Parathyroid adenoma (tissue), 2 donors: ENCODE measurements around the gene SIPA1L3.

ENCODE experiments used
- H2AFZ ChIP-seq: fragments of 300-600 bp; sonication (generic); one replicate; pipeline ENCODE4 v1.7.0; 2017; ENCODE audit warnings: antibody characterized with exemption, mild to moderate bottlenecking
- H3K27ac ChIP-seq: fragments of 300-600 bp; sonication (generic); one replicate; pipeline ENCODE4 v1.7.0; 2017
- H3K27me3 ChIP-seq: fragments of 300-600 bp; sonication (generic); one replicate; pipeline ENCODE4 v1.7.0; 2017; ENCODE audit warnings: low read length; ENCODE audit not compliant: control insufficient read depth, insufficient read depth
- H3K36me3 ChIP-seq: fragments of 300-600 bp; sonication (generic); one replicate; pipeline ENCODE4 v1.7.0; 2017; ENCODE audit warnings: low read length; ENCODE audit not compliant: control insufficient read depth, insufficient read depth
- H3K4me1 ChIP-seq: fragments of 300-600 bp; sonication (generic); one replicate; pipeline ENCODE4 v1.7.0; 2017; ENCODE audit warnings: control low read depth
- H3K4me2 ChIP-seq: fragments of 300-600 bp; sonication (generic); one replicate; pipeline ENCODE4 v1.7.0; 2017; ENCODE audit warnings: low read length
- H3K4me3 ChIP-seq: fragments of 300-600 bp; sonication (generic); one replicate; pipeline ENCODE4 v1.7.0; 2017; ENCODE audit warnings: low read depth, low read length
- H3K79me2 ChIP-seq: fragments of 300-600 bp; sonication (generic); one replicate; pipeline ENCODE4 v1.7.0; 2017; ENCODE audit warnings: control low read depth
- H3K9ac ChIP-seq: fragments of 300-600 bp; sonication (generic); one replicate; pipeline ENCODE4 v1.7.0; 2017; ENCODE audit warnings: mild to moderate bottlenecking
- H3K9me3 ChIP-seq: fragments of 300-600 bp; sonication (generic); one replicate; pipeline ENCODE4 v1.7.0; 2017; ENCODE audit warnings: low read length; ENCODE audit not compliant: control insufficient read depth
- TF ChIP-seq, protein P1 (sequence below): fragments of 300-600 bp; sonication (generic); IDR thresholded peaks from one replicate; pipeline ENCODE4 v1.7.0; 2017; ENCODE audit warnings: antibody characterized with exemption, mild to moderate bottlenecking
- donor health status: primary hyperparathyroidism.

The SIPA1L3 gene

DNA sequence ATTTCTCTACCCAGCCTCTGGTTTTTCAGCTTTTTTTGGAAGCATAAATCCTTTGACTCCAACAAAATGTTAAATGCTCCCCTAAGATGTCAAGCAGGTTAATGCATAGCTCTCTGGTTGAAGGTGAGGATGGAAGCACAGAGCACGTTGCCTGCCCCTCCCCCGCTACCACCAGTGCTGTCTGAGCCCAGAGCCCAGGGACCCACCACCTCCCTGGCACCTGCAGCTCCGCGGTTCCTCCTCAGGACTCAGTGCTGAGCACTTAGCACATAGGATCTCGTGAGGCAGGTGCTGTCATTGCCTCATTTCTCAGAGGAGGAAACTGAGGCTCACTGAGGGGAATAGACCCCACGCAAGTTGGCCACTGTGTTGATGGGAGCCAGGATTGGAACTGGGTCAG, 268.4 kb downstream of the SIPA1L3 start:
- TF ChIP-seq, protein P1, sequence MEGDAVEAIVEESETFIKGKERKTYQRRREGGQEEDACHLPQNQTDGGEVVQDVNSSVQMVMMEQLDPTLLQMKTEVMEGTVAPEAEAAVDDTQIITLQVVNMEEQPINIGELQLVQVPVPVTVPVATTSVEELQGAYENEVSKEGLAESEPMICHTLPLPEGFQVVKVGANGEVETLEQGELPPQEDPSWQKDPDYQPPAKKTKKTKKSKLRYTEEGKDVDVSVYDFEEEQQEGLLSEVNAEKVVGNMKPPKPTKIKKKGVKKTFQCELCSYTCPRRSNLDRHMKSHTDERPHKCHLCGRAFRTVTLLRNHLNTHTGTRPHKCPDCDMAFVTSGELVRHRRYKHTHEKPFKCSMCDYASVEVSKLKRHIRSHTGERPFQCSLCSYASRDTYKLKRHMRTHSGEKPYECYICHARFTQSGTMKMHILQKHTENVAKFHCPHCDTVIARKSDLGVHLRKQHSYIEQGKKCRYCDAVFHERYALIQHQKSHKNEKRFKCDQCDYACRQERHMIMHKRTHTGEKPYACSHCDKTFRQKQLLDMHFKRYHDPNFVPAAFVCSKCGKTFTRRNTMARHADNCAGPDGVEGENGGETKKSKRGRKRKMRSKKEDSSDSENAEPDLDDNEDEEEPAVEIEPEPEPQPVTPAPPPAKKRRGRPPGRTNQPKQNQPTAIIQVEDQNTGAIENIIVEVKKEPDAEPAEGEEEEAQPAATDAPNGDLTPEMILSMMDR, result no peak
- Histone ChIP-seq H3K4me2 (no peak overlapping the region), H3K9me3 (no peaks in the 10 kb centered on the region), H2AFZ (no peak overlapping the region), H3K27ac (no peak overlapping the region), H3K4me1 (no peaks in the 10 kb centered on the region), H3K27me3 (no peaks in the 10 kb centered on the region), H3K36me3 (no peaks in the 10 kb centered on the region), H3K4me3 (no peak overlapping the region), H3K9ac (no peak overlapping the region), H3K79me2 (no peaks in the 10 kb centered on the region)

DNA sequence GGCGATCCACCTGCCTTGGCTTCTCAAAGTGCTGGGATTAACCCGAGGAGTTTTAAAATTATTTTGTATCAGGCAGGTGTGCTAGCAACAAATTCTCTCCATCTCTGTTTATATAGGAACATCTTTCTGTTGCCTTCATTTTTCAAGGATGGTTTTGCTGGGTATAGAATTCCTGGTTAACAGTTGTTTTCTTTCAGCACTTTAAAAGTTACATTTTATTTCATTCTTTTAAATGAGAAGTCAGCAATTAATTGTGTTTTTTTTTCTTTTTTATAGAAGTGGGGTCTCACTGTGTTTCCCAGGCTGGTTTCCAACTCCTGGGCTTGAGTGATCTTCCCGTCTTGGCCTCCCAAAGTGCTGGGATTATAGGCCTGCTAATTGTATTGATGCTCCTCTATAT, 273.1 kb downstream of the SIPA1L3 start:
- no peaks in the 10 kb centered on the region for H3K9me3 ChIP-seq
- no peak overlapping the region for H3K27ac ChIP-seq
- TF ChIP-seq, protein P1, result no peak
- H3K79me2 ChIP-seq, result no peaks in the 10 kb centered on the region
- H3K4me1 ChIP-seq, result no peaks in the 10 kb centered on the region
- no peak overlapping the region for H3K9ac ChIP-seq
- H3K4me2 ChIP-seq, result no peak overlapping the region
- no peaks in the 10 kb centered on the region for H3K36me3 ChIP-seq
- H3K4me3 ChIP-seq, result no peak overlapping the region
- no peak overlapping the region for H2AFZ ChIP-seq
- H3K27me3 ChIP-seq, result no peaks in the 10 kb centered on the region

DNA sequence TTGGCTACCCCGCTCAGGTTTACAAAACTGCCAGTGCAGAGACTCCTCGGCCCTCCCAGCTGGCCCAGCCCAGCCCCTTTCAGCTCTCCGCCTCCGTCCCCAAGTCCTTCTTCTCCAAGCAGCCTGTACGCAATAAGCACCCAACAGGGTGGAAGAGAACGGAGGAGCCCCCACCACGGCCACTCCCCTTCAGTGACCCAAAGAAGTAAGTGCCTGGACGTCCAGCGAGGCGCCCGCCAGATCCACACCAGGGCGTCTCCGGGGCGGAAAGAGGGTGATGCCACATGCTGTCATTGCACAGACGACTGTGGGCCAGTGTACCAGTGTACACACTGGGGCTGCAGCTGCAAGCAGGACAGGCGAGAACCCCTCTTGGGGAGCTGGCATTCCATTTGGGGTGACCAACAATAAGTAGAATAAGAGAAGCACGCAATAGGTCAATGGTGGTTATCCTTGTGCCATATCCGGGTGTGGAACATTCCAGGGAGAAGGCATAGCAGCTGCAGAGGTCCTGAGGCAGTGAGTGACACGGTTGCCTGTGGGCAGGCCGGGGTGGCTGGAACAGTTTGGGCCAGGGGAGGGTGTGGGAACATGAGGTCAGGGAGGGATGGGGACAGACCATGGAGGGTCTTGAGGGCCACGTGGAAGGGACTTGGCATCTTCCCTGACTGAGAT, 275.7 kb downstream of the SIPA1L3 start:
- TF ChIP-seq, protein P1, result no peak
- H3K27ac ChIP-seq, result no peak overlapping the region
- H3K4me1 ChIP-seq, result no peaks in the 10 kb centered on the region
- H2AFZ ChIP-seq, result no peak overlapping the region
- H3K36me3 ChIP-seq, result no peaks in the 10 kb centered on the region
- no peaks in the 10 kb centered on the region for H3K9me3 ChIP-seq
- no peak overlapping the region for H3K4me3 ChIP-seq
- no peaks in the 10 kb centered on the region for H3K27me3 ChIP-seq
- H3K9ac ChIP-seq, result no peak overlapping the region
- H3K79me2 ChIP-seq, result no peaks in the 10 kb centered on the region
- H3K4me2 ChIP-seq, result no peak overlapping the region

DNA sequence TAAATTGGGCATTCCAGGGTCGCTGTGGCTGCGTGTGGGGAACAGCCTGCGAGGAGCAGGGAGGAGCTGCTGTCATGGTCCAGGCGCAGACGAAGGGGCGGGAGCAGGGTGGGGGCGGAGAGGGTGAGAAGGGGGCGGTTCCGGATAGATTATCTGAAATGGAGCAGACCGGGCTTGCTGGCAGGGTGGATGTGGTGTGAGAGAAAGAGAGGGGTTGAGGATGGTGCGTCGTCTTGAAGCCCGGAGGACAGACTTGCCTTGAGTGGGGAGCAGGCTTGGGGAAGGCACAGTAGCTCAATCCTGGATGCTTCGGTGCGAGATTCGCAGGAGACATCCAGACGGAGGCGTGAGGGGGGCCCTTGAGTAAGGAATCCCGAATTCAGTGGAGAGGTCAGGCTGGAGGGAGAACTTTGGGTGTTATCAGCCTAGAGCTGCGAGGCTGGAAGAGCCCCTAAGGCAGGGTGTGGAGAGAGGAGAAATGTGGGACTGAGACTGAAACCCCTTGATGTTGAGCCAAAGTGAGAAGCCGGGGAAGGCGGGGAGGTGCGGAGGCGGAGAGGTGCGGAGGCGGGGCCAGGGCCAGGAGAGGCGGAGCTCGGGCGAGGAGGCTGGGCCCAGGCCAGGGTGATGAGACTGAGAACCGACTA, 276.4 kb downstream of the SIPA1L3 start:
- Histone ChIP-seq H3K27me3 (no peaks in the 10 kb centered on the region), H3K27ac (no peak overlapping the region), H3K4me3 (no peak overlapping the region), H3K36me3 (no peaks in the 10 kb centered on the region), H2AFZ (no peak overlapping the region), H3K9me3 (no peaks in the 10 kb centered on the region), H3K4me2 (no peak overlapping the region), H3K9ac (no peak overlapping the region), H3K79me2 (no peaks in the 10 kb centered on the region), H3K4me1 (no peaks in the 10 kb centered on the region)
- TF ChIP-seq, protein P1, result no peak

DNA sequence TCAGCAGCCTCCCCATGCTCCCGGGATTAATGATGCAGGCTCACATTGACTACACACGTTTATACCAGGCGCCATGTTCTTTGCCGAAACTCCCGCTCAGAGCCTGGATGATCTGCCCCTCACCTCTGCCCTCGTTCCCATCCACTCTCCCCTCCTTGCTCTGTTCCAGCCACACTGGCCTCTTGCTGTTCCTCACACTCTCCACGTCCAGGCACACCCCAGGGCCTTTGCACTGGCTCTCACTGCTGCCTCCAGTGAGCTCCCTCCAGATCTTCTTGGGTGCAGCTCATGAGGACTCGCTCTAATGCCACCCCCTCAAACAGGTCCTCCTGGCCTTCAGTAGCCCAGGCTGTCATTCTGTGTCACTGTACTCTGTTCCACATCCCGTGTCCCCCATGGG, 277.8 kb downstream of the SIPA1L3 start:
- Histone ChIP-seq H3K9ac (no peak overlapping the region), H2AFZ (no peak overlapping the region), H3K27me3 (no peaks in the 10 kb centered on the region), H3K79me2 (no peaks in the 10 kb centered on the region), H3K4me3 (no peak overlapping the region), H3K9me3 (no peaks in the 10 kb centered on the region), H3K36me3 (no peaks in the 10 kb centered on the region), H3K27ac (no peak overlapping the region), H3K4me2 (no peak overlapping the region), H3K4me1 (no peaks in the 10 kb centered on the region)
- TF ChIP-seq, protein P1, result no peak
